GM10266 (cell line): ENCODE results near the gene DOLK.

ENCODE experiments used
- DNase-seq: peaks from one replicate; pipeline ENCODE4 v3.0.0; 2012; ENCODE audit errors: extremely low spot score
- TF ChIP-seq, protein P1 (sequence below): IDR thresholded peaks from 2 replicates; pipeline ENCODE4 v1.5.1; 2012; ENCODE audit warnings: mild to moderate bottlenecking, low read depth; ENCODE audit not compliant: control insufficient read depth, insufficient read depth; ENCODE audit errors: missing control alignments

DOLK gene

DNA sequence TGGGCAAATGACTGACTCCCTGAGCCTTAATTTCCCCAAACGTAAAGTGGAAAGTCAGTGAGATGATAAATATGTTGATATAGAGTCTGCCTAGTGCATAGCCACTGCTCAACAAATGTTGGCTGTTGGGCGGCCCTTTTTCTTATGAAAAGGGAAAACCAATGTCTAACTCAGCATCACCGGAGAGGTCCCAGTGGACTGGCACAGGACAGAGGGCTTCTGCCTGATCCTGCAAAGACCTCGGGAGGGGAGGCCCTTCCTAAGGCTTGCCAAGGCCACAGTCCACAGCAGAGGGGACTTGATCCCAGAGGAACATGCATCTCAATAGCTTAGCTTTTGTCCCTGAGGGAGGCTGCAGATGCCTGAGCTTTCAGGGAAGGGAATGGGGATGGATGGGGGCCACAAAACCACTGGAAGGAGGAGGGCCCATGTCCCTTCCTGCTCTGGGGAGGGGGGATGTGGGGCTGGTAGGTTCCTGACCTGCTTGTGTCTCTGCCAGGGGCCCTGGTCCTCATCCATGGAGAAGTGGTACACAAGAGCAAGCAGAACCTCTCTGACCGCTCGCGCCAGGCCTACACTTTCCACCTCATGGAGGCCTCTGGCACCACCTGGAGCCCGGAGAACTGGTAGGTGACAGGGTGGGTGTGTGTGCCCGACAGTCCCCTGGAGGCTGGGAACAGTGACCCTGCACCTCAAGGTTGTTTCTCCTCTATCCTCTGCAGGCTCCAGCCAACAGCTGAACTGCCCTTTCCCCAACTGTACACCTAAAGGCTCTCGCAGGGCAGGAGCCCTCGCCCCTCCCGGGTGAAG is 6.3 kb downstream of the DOLK start:
- TF ChIP-seq, protein P1, sequence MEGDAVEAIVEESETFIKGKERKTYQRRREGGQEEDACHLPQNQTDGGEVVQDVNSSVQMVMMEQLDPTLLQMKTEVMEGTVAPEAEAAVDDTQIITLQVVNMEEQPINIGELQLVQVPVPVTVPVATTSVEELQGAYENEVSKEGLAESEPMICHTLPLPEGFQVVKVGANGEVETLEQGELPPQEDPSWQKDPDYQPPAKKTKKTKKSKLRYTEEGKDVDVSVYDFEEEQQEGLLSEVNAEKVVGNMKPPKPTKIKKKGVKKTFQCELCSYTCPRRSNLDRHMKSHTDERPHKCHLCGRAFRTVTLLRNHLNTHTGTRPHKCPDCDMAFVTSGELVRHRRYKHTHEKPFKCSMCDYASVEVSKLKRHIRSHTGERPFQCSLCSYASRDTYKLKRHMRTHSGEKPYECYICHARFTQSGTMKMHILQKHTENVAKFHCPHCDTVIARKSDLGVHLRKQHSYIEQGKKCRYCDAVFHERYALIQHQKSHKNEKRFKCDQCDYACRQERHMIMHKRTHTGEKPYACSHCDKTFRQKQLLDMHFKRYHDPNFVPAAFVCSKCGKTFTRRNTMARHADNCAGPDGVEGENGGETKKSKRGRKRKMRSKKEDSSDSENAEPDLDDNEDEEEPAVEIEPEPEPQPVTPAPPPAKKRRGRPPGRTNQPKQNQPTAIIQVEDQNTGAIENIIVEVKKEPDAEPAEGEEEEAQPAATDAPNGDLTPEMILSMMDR: no peak
- no peak for DNase-seq

- TF ChIP-seq, protein P1: no peak
- no peak for DNase-seq
Measured at GRCh38 chr9:128940271-128940921, 7.0 kb downstream of the DOLK start.

DNA sequence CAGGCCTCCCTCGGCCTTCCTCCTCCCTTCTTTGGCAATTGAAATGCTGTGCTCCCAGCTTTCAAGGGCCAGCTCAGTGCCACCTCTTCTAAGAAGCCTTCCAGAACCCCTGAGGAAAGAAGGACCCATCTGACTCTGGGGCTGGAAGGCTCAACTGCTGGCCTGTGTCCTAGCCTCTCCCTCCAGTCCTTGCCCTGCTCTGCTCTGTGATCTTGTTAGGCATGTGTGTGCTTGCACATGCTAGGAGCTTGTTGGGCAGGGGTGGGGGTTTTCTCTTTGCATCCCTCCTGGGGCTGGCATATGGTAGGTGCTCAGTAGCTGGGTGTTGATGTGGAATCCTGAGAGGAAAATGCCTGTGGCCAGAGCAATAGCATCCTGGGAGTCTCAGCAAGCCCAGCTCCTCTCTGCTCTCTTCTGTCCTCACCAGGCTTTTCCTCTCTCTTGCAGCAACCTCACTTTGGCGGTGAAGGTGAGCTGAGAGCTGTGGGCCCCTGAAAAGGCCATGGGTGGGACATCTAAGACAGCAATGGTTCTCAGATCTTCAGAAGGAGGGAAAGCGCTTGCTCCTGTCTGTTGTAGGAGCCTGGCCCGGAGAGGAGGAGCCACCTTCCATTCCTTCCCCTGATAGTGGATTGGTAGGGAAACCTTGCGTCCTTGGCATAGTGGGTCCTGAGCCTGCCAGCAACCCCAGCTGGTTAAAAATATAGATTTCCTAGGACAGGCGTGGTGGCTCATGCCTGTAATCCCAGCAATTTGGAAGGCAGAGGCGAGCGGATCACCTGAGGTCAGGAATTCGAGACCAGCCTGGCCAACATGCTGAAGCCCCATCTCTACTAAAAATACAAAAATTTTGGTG is 9.9 kb downstream of the DOLK start:
- TF ChIP-seq, protein P1: no peak
- DNase-seq: no peak

DNA sequence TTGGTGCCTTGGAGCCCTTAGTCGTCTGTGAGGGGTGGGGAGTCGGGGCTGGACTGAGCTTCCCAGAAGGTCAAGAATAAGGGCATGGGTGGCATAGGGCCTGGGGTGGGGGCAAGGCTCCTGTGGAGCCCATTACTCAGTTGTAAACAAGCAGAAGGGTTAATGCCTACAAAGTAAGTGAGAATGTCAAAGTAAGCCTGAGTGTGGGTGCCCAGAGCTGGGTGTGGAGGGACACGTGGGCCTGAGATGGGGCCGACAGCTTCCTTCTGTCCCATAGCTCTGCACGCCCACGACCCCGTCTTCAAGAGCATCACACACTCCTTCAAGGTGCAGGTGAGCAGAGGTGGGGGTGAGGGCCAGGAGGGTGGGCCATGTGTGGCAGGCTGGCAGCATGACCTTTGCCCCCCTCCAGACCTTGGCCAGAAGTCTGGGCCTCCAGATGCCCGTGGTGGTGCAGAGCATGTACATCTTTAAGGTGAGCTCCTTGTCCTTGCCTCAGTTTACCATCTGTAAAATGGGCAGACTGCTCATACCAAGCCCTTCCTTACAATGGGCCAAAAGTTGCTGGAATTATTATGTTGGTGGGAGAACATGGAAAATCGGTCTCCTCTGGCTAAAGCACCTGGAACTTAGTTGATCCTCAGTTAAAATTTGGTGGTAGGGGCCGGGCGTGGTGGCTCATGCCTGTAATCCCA is 11.1 kb downstream of the DOLK start:
- TF ChIP-seq, protein P1: no peak

DNA sequence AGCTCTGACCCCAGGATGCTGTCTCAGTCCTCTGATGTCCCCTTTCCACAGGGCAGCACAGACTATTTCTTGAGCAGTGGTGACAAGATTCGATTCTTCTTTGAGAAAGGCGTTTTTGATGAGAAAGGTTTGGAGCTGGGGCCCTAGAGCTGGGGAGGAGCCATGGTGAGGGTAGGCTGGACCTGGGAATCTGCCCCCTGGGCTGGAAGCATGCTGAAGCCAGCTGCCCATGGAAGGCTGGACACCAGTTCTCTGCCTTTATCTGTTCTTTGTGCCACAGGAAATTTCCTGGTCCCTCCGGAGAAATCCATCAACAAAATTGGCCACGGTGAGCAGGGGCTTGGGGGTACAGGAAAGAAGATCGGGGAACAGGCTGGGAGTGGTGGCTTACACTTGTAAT is 13.7 kb downstream of the DOLK start:
- TF ChIP-seq, protein P1: no peak
- no peak for DNase-seq

More for the DNA sequence above, 11.1 kb downstream of the DOLK start:
- DNase-seq: no peak

GRCh38 chr9:128929560-128929959 is 17.8 kb downstream of the DOLK start:
- no peak for DNase-seq
- TF ChIP-seq, protein P1: no peak
